Ishikawa (cell line): Measurements from ENCODE around the gene BRCA1.

Source experiments
- CEBPB ChIP-seq: IDR thresholded peaks from 2 replicates; pipeline ENCODE4 v1.6.1; 2012
- CREB1 ChIP-seq: IDR thresholded peaks from 2 replicates; pipeline ENCODE4 v1.6.1; 2012; ENCODE audit warnings: low read depth
- EGR1 ChIP-seq: IDR thresholded peaks from 2 replicates; pipeline ENCODE4 v1.6.1; 2012
- EP300 ChIP-seq: IDR thresholded peaks from 2 replicates; pipeline ENCODE4 v1.6.1; 2012; ENCODE audit warnings: borderline replicate concordance
- FOXM1 ChIP-seq: IDR thresholded peaks from 2 replicates; pipeline ENCODE4 v1.6.1; 2012; ENCODE audit warnings: low read depth, borderline replicate concordance
- NFIC ChIP-seq: IDR thresholded peaks from 2 replicates; pipeline ENCODE4 v1.6.1; 2012
- RAD21 ChIP-seq: IDR thresholded peaks from 2 replicates; pipeline ENCODE4 v1.6.1; 2012; ENCODE audit warnings: low read depth
- TAF1 ChIP-seq: IDR thresholded peaks from 2 replicates; pipeline ENCODE4 v1.6.1; 2012; ENCODE audit warnings: low read depth, mild to moderate bottlenecking
- TCF12 ChIP-seq: IDR thresholded peaks from 2 replicates; pipeline ENCODE4 v1.6.1; 2012; ENCODE audit warnings: low read depth
- TEAD4 ChIP-seq: IDR thresholded peaks from 2 replicates; pipeline ENCODE4 v1.6.1; 2012
- YY1 ChIP-seq: IDR thresholded peaks from 2 replicates; pipeline ENCODE4 v1.6.1; 2012; ENCODE audit warnings: low read depth
- ZBTB7A ChIP-seq: IDR thresholded peaks from 2 replicates; pipeline ENCODE4 v1.6.1; 2012; ENCODE audit warnings: low read depth
- TF ChIP-seq, protein P1 (sequence below): IDR thresholded peaks from 2 replicates; pipeline ENCODE4 v1.6.1; 2012; ENCODE audit warnings: low read depth, mild to moderate bottlenecking
- TF ChIP-seq, protein P2 (sequence below): IDR thresholded peaks from 2 replicates; pipeline ENCODE4 v1.6.1; 2012
- TF ChIP-seq, protein P3 (sequence below): IDR thresholded peaks from 2 replicates; pipeline ENCODE4 v1.6.1; 2012

Gene BRCA1

DNA sequence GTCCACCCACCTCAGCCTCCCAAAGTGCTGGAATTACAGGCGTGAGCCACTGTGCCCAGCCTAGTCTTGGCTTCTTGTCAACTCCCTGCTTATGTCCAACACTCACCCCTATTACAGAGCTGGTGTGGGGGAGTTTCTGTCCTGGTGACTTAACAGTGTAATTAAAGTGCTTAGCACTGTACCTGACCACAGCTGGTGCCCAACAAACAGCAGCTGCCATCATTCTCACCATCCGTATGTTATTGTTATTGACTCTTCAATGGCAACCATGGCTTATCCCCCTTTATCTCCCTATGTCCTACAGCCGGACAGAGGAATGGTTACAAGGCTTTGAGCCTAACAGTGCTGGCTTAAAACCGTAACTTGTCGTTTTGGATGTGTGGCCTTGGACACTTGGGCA is 17.0 kb upstream of the BRCA1 start:
- TF ChIP-seq ZBTB7A = no peak
- TF ChIP-seq, protein P1, sequence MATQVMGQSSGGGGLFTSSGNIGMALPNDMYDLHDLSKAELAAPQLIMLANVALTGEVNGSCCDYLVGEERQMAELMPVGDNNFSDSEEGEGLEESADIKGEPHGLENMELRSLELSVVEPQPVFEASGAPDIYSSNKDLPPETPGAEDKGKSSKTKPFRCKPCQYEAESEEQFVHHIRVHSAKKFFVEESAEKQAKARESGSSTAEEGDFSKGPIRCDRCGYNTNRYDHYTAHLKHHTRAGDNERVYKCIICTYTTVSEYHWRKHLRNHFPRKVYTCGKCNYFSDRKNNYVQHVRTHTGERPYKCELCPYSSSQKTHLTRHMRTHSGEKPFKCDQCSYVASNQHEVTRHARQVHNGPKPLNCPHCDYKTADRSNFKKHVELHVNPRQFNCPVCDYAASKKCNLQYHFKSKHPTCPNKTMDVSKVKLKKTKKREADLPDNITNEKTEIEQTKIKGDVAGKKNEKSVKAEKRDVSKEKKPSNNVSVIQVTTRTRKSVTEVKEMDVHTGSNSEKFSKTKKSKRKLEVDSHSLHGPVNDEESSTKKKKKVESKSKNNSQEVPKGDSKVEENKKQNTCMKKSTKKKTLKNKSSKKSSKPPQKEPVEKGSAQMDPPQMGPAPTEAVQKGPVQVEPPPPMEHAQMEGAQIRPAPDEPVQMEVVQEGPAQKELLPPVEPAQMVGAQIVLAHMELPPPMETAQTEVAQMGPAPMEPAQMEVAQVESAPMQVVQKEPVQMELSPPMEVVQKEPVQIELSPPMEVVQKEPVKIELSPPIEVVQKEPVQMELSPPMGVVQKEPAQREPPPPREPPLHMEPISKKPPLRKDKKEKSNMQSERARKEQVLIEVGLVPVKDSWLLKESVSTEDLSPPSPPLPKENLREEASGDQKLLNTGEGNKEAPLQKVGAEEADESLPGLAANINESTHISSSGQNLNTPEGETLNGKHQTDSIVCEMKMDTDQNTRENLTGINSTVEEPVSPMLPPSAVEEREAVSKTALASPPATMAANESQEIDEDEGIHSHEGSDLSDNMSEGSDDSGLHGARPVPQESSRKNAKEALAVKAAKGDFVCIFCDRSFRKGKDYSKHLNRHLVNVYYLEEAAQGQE = no peak
- TF ChIP-seq, protein P2, sequence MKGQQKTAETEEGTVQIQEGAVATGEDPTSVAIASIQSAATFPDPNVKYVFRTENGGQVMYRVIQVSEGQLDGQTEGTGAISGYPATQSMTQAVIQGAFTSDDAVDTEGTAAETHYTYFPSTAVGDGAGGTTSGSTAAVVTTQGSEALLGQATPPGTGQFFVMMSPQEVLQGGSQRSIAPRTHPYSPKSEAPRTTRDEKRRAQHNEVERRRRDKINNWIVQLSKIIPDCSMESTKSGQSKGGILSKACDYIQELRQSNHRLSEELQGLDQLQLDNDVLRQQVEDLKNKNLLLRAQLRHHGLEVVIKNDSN = no peak
- TF ChIP-seq EGR1 = no peak
- no peak for TF ChIP-seq RAD21
- no peak for TF ChIP-seq CEBPB
- TF ChIP-seq TAF1 = no peak
- no peak for TF ChIP-seq CREB1
- no peak for TF ChIP-seq FOXM1
- no peak for TF ChIP-seq TCF12
- no peak for TF ChIP-seq YY1
- no peak for TF ChIP-seq TEAD4
- TF ChIP-seq, protein P3, sequence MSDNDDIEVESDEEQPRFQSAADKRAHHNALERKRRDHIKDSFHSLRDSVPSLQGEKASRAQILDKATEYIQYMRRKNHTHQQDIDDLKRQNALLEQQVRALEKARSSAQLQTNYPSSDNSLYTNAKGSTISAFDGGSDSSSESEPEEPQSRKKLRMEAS = no peak
- TF ChIP-seq EP300 = no peak
- no peak for TF ChIP-seq NFIC

GRCh38 chr17:43140396-43141332 is 15.5 kb upstream of the BRCA1 start:
- no peak for TF ChIP-seq RAD21
- no peak for TF ChIP-seq EP300
- TF ChIP-seq ZBTB7A = no peak
- no peak for TF ChIP-seq TCF12
- TF ChIP-seq YY1 = no peak

GRCh38 chr17:43138531-43138930 is 13.4 kb upstream of the BRCA1 start:
- TF ChIP-seq TEAD4 = peak; percentile 62; the same call in 1 of the 2 replicates
- TF ChIP-seq, protein P2 = peak; percentile 74
- TF ChIP-seq, protein P3 = peak; percentile 46

DNA sequence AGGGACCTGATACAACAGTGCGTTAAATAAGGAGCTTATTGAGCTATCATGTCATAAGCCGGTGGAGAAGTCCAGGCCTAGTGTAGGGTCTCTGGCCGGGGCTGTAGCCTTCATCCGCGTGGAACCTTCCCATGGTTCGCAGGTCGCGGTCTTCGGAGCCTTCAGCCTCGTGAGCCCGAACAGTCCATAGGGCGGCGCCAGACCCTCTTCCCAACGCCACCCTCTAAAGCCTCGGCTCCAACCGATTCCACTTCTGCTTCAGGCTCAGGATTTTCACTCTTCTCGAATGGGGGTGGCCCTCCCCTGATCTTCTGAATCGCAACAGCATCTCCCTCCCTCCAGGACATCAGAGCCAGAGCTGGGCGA is 10.3 kb upstream of the BRCA1 start:
- TF ChIP-seq, protein P3 = no peak
- no peak for TF ChIP-seq EP300
- TF ChIP-seq CREB1 = no peak
- no peak for TF ChIP-seq TEAD4

- no peak for TF ChIP-seq CEBPB
- no peak for TF ChIP-seq TEAD4
- TF ChIP-seq RAD21 = no peak
- TF ChIP-seq, protein P1 = no peak
- TF ChIP-seq, protein P3 = no peak
These were observed 9.8 kb upstream of the BRCA1 start for GRCh38 chr17:43134774-43135453.

DNA sequence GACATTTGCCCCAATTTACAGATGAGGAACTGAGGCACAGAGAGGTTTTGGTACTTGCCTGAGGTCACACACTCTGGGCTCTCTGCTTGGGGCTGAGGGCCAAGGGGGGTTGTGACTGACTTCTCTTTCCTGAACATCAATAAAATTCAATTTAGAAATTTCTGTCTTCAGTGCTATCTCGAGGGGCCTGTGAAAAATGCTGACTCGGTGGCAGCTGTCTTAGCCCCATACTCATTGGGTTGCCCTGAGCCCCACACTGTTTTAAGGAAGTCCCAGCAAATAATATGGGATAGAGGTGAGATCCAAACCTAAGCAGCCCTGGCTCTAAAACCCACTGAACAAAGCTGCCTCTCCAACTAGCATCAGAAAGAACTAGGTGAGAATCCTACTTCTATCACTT is 7.0 kb upstream of the BRCA1 start:
- TF ChIP-seq CEBPB = no peak
- TF ChIP-seq TAF1 = no peak
- no peak for TF ChIP-seq TCF12
- TF ChIP-seq TEAD4 = no peak
- no peak for TF ChIP-seq RAD21
- TF ChIP-seq, protein P1 = no peak
- TF ChIP-seq EGR1 = no peak
- TF ChIP-seq ZBTB7A = no peak
- no peak for TF ChIP-seq NFIC
- TF ChIP-seq, protein P2 = no peak
- TF ChIP-seq CREB1 = no peak
- TF ChIP-seq YY1 = no peak
- TF ChIP-seq EP300 = no peak
